GM18499 (cell line): ENCODE data around the gene KIAA1217.

Experiments used
- ATAC-seq: cut with Tn5 transposase; IDR thresholded peaks from one replicate; pipeline ENCODE4 v1.9.1; 2021; ENCODE audit warnings: moderate number of reproducible peaks; ENCODE audit not compliant: insufficient read depth, unreplicated experiment

The KIAA1217 gene

DNA sequence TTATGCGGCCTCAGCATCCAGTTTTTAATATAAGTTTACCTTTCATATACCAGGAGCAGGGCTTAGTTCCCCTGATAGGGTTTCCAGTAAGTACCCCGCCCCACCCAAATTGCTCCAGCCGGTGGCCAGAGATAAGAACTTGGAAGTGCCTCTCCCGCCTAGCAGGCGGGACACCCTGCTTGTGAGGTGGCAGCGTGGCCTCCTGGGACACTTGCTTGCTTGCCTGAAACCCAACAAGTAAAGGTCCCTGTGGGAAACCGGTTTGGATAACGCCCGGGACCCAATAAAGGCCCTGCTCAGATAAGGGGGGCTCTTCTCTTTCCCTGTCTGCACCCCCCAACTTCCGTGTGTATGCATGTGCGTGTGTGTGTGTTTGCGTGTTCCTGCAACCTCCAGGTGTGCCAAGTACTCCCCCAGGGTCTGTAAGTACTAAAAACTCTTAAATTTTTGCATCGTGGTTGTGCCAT is 360.4 kb downstream of the KIAA1217 start:
- ATAC-seq, result no peak

DNA sequence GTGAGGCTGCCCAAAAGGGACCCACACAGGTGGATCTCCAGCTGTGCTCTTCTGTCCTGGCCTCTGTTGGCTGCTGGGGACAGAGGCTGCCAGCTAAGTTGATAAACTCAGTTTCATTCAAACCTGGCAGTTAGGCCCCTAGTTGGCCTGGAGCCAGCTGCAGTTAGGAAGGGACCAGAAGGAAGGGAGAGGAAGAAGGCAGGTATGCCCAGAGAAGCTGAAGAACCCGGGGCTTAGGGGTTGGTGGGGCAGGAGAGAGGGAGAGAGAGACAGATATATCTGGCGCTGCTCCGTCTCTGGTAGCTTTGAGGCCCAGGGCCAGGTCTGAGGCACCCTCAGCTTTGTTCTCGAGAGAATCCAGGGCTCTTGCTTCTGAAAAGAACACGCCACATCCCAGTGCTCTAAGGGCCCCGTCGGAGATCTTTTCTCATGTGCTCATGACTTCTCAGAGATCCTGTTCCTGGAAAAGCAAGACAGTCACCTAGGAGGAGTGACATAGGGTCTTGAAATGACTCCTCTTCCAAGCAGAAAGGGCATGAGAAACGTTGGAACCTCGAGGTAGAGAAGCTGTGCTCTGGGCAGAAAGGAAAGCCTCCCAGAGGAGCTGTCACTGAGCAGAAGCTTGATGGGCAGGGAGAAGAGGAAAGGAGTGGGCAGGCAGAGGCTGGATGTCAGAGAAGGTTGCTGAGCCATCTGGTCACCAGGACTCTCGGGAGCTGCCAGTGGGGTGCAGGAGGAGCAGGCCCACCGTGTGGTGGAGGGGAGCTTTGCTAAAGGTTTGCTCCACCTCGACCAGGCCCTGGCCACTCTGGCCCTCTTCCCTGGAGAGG is 361.1 kb downstream of the KIAA1217 start:
- no peak for ATAC-seq

DNA sequence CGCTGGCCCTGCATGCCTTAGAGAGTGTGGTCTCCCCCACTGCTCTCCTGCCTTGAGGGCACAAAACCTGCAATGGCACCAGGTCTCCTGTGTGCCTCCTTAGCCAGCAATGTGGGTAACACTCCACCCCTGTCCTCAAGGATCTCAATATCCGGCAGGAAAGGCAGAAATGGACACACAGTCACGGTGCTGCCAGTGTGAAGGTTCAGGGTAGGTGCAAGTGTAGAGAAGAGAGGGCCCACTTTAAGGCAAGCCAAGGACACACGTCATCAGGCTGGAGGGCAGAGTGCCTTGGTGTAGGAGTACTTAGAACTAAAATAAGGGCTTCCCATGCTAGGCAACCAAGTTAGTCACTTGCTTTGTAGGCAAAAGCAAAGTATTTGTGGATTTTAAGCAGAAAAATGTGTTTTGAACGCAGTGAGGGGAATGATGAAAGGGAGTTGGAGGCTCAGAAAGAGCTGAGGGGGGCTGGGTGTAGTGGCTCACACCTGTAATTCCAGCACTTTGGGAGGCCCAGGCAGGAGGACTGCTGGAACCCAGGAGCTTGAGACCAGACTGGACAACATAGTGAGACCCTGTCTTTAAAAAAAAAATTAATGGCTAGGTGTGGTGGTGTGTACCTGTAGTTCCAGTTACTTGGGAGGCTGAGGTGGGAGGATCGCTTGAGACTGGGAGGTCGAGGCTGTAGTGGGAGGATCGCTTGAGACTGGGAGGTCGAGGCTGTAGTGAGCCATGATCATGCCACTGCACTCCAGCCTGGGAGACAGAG is 361.9 kb downstream of the KIAA1217 start:
- no peak for ATAC-seq

DNA sequence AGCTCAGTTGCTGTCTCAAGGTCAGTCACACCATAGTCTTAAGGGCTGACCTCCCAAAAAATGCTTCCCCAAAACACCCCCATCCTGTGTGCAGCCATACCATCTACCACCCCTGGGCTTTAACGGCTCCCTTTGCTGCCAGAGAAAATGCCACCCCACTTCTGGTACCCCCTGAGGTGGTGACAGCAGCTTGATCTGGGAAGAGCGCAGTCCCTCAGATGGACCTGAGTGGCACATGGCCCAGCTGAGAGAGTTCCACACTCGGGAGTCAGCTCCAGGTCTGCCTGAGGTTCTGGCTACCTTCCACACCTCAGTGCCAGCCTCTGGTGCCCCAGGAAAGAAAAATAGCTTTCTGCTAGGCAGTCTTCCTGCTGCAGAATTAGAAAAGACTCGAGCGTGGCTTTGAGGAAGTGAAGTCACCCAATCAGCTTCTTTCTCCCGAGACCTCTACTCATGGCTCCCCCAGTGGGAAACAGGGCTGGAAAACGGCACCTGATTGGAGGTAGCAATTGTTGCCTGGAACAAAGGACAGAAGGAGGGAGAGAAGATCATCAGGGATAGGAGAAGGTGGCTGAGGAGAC is 363.0 kb downstream of the KIAA1217 start:
- no peak for ATAC-seq

DNA sequence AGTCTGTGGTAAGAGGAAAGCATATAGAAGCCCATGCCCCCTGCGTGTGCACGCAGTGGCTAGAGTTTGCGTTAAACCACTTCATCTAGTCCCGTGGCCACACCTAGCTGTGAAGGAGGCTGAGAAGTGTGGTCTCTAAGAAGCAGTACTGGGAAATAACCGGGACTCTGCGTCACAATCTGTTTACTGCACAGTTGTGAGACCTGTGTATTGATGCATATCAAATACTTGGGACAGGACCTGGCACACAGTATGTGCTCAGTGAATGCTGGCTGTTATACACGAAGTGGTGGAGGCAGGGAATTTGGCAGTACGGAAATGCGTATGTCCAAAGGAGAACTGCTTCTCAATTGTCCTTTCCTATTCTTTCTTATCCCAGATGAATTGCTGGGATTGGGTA is 365.2 kb downstream of the KIAA1217 start:
- ATAC-seq, result no peak

DNA sequence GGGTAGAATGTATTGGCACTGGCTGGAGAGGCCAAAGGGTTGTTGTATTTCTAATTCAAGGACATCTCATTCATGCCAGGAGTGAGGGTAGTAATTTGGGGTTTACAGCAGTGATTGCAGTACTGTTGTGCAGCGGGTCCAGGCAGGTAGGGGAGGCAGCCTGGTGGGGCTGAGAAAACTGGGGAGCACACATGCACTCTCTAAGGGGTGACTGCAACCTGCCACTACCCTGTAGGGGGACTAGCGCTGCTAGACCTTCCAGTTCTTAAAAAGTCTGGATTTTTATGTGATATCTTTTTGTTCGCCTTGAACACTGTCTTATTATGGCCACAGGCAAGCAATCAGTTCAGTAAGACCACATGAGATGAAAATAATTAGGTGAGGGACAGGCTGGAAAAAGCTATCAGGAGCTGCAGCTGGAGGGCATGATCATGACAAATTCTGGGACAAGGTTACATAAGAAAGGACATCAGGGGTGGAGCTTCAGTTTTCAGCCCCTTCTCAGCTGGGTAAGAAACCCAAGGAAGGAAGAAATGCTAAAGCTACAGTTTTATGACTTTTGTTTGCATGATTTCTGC is 365.7 kb downstream of the KIAA1217 start:
- ATAC-seq, result no peak

DNA sequence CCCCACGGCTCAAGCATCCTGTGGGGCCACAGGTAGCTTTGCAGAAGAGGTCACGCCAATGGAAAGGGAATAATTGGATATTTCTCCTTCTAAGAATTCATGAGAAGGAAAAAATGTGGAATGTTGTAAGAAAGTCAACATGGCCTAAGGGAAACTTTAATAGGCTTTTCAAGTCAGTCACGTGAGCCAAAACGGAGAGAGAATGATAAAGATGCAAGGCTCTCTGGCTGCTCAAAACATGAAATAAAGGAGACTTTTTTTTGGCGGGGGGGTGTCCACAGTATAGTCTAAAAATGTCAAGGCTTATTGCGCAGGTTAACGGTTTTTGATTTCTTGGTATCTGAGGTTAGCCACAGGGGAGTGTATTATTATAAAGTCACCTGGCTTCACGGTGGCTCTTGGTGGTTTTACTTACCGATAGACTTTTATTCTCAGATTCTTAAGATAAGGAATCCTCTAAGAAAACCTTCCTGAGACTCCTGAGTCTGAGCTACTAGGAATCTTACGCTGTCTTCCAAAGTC is 366.6 kb downstream of the KIAA1217 start:
- ATAC-seq, result no peak

DNA sequence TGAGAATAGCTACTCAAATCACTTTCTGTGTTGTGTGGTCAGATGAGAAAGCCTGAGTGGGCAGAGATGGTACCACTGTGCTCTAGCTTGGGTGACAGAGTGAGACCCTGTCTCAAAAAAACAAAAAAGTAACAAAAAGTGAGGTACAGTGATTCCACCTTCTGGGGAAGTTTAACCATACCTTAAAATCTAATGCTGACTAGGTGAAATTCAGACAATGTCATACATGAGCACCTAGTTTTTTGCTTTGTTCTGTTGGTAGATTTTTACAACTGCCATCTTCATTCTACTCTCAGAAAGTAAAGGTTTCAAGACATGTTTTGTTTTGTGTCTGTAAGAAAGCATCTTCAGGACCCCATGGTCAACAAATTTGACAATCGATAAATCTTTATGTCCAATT is 370.5 kb downstream of the KIAA1217 start:
- no peak for ATAC-seq

DNA sequence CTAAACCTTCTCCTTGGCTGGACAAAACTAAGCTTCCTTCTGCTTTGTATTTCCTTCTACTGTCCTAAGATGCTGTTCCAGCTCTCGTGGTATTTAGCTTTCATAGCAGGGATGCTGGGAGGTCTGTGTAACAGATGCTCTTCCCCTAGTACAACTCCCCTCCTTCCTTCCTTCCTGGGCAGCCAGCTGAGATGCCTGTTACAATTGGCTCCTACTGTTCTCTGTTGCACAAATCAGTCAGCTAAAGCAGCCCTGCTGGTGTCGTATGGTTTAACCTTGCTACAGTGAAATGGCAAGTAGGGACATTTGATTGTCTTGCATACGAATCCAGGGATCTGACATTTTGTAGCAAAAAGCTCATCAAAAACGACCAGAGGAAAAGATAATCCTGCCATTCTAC is 371.0 kb downstream of the KIAA1217 start:
- ATAC-seq, result no peak

DNA sequence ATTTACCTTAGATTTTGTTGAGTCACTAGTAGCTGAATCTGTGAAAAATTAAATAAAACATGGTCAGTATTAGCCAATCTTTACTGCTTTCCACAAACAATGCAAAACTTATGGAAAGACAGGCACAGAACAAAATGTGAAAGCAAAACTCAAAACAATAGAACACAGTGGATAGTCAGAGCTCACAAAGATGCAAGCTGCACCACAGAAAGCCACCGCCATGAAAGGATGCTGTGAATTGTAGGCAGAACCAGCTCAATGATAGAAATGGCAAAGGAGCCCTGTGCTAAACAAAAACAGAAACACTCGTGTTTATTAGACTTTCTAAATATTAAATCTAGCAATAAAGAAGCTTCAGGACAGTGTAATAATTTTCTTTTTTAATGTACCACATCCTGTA is 380.3 kb downstream of the KIAA1217 start:
- no peak for ATAC-seq

DNA sequence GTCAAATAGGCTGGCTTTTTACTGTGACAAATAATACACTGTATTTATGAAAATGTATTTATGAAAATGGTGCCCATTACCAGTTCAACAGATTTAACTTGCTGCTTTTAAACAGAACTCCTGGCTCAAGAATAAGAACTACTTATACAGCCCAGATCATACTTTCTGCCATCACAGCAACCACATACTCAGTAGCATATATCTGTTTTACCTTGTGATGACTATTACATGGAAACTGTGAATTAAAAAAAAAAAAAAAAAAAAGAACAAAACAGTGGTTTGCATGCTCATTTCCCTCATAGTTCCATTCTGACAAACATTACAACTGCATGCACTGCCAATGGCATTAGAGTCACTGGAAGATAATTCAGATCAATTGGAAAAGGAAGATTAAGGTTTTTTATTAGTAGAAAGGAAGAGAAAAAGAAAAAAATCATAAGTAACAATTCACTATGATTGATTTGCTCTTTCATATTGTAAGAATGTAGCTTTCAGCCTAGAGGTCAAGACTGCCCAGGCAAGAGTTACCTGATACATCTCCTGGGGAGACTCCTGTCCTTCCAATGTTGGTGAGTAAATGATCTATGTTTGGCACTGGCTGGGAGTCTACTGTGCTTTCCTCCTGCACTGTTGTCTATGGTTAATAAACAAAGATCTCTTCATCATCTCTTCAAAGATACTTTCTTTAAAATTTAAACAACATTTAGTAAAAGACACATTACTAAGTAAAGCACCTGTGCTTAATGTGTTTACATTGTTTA is 381.9 kb downstream of the KIAA1217 start:
- ATAC-seq, result no peak

DNA sequence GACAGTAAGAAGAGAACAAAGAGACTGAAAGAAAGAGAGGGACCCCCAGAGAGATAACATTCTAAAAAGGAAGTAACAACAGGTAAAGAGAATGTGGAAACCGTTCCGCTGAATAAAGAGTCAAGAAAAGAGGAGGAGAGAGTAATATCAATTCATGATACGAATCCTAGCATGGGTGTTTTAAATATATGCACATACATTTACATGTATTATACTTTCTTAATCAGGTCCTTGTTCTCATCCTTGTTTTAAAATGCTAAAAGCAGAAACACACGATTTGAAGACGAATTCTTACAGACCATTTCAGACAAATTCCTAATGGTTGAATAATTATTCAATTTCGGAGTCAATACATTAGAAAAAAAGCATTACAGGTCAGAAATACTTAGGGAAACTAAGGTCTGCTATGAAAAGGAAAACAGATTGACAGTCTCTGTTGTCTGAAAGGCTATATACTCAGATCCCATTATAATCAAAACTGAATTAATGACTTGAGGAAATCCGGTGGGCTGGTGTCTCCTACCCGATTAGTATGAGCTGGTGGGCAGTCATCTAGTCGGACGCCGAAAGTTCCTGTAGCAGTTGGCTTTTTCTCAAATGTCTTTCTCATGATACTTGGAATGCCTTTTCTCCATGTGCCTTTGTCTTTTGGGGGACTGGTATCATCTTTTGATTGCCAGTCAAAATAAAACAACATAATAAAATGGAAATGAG is 387.4 kb downstream of the KIAA1217 start:
- no peak for ATAC-seq

DNA sequence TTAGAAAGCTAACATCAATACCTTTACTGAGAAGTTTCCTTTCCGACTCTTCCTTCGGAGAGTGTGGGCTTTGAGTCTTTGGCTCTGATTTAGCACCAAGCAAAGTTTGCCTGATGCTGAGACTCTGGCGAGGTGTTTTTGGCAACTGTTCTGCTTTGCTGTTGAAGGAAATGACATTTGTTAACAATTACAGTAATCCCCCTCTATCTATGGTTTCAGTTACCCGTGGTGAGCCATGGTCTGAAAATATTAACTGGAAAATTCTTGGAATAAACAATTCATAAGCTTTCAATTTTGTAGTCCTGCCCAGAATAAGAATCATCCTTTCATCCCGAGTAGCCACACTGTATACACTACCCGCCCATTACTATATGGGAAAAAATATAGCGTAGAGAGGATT is 388.5 kb downstream of the KIAA1217 start:
- ATAC-seq, result no peak
